Thyroid gland (tissue), 4 donors: ENCODE results near the gene NDUFS7.

Experiments
- POLR2A ChIP-seq, 2 donors: fragments of 450-650 bp; IDR thresholded peaks; one replicate each; pipeline ENCODE4 v1.6.1; 2017; ENCODE audit warnings: antibody characterized with exemption in 2 of 2, mild to moderate bottlenecking in 2 of 2, moderate library complexity in 1 of 2
- TF ChIP-seq, protein P1 (sequence below), 6 experiments: fragments of 200-600 bp in 3 of 6; fragments of 450-650 bp in 3 of 6; sonication (generic) in 3 of 6; IDR thresholded peaks; one replicate each; pipeline ENCODE4 v1.5.1; 2016 to 2019; ENCODE audit warnings: antibody characterized with exemption in 6 of 6, mild to moderate bottlenecking in 2 of 6, inconsistent platforms in 1 of 6, moderate library complexity in 1 of 6

DNA sequence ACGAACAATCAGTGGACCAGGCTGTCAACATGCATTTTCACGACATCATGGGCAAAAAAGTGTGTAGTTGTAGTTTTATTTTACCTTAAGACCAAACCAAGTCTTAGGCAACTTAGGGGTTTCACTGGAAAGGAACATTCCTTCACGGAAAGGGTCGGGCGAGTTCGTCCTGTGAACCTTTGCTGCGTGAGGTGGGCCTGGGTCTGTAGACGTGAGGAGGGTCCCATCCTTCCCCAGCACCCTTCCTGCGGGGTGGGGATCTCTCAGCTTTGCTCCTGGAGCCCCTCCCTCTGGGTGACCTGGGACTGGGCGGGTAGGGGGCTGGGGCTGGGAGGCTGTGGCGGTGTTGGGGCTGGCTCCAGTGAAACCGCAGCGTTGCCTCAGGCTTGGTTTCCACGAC, 42.2 kb downstream of the NDUFS7 start:
- TF ChIP-seq, protein P1, sequence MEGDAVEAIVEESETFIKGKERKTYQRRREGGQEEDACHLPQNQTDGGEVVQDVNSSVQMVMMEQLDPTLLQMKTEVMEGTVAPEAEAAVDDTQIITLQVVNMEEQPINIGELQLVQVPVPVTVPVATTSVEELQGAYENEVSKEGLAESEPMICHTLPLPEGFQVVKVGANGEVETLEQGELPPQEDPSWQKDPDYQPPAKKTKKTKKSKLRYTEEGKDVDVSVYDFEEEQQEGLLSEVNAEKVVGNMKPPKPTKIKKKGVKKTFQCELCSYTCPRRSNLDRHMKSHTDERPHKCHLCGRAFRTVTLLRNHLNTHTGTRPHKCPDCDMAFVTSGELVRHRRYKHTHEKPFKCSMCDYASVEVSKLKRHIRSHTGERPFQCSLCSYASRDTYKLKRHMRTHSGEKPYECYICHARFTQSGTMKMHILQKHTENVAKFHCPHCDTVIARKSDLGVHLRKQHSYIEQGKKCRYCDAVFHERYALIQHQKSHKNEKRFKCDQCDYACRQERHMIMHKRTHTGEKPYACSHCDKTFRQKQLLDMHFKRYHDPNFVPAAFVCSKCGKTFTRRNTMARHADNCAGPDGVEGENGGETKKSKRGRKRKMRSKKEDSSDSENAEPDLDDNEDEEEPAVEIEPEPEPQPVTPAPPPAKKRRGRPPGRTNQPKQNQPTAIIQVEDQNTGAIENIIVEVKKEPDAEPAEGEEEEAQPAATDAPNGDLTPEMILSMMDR (IDR thresholded peaks at IDR 0.05), result no peak
- TF ChIP-seq POLR2A (IDR thresholded peaks at IDR 0.05), result no peak
